HG03378 (cell line): ENCODE measurements around the gene DRAP1.

ENCODE experiments used
- ATAC-seq: cut with Tn5 transposase; IDR thresholded peaks from one replicate; pipeline ENCODE4 v1.9.1; 2021; ENCODE audit warnings: mild to moderate bottlenecking, moderate library complexity; ENCODE audit not compliant: unreplicated experiment

DRAP1 gene

DNA sequence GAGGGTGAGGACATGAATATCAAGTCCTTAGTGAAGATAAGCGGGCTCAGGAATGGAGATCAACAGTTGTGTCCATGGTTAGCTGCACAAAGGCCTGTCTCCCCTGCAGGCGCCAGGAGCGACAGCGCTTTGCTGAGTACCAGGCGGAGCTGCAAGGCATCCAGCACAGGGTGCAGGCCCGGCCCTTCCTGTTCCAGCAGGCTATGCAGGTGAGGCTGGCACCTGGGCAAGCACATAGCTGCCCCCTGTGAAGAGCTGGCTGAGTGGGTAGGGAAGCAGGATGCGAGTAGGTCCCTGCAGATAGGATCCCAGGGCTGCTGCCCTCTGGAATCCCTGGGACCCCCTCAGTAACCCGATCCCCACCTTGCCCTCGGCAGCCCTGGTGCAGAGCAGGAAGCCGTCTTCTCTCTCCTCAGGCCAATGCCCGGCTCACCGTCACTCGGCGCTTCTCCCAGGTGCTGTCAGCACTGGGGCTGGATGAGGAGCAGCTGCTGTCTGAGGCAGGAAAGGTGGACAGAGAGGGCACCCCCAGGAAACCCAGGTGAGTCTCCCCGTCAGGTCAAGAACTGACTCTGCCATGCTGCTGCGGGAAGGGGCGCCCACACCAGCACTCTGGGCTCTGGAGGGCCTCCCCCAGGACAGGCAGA lies 39.7 kb downstream of the DRAP1 start:
- ATAC-seq: no peak

- no peak for ATAC-seq
Measured at GRCh38 chr11:65960824-65961266, 41.6 kb downstream of the DRAP1 start.

- ATAC-seq: peak; percentile 67
Measured at GRCh38 chr11:65961267-65962140, 42.3 kb downstream of the DRAP1 start, which contains the start of gene SART1. Gene SART1 (plus strand): TSS chr11:65961734. CDS start chr11:65961781, 47 bp downstream.

GRCh38 chr11:65962141-65962564 lies 42.9 kb downstream of the DRAP1 start:
- no peak for ATAC-seq

DNA sequence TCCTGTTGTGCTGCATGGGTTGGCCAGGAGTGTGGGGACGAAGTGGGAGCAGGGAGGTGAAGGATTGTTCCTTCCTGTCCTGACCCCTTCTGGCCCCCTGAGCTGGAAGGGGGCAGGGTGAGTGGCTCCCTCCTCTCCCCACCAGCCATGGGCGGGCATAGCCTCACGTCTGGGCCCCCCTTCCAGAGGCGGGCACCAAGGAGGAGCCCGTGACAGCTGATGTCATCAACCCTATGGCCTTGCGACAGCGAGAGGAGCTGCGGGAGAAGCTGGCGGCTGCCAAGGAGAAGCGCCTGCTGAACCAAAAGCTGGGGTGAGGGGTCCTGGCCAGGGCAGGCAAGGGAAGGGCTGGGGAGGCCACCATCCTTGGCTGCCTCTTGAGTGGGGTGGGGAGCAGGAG lies 45.7 kb downstream of the DRAP1 start:
- no peak for ATAC-seq

GRCh38 chr11:65965986-65966762 lies 46.9 kb downstream of the DRAP1 start:
- no peak for ATAC-seq

GRCh38 chr11:65967329-65967934 lies 48.2 kb downstream of the DRAP1 start:
- no peak for ATAC-seq

DNA sequence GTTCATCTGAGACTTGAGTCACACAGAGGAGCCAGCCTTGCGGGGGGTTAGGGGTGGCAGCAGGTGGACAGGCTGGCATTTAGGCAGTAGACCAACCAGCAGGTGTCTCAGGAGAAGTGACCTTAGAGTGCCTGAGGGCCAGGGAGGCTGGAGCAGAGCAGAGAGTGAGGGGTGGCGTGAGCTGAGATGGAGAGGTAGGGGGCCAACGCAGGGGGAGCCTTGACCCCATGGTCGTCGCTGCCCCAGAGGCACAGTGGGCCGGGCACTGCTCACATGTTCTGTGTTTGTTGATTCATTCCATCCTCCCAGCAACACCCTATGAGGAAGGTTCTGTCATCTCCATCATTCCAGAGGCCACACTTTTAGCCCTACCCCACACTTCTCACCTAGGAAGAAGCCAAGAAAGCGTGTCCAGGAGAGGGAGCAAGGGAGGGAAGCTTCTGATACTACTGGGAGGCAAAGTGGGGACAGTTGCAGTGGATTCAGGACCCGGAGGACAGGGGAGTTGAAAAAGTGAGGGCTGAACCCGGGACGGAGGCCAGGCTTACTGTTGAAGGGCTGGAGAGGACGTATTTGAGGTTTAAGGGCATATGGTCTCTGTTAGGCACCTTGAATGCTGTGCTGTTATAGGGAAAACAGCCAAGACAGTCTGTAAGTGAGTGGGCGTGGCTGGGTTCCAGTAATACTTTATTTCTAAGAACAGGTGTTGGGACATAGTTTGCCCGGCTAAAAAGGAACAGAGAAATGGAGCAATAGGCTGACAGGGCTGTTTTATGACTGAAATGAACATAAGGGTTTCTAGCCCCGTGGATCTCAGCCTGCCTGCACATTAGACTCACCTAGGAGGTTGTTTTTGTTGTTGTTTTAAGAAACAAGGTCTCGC lies 49.6 kb downstream of the DRAP1 start:
- no peak for ATAC-seq
